Peyer's patch (tissue), 4 donors: ENCODE measurements around the gene TMEM43. TPM values are rescaled to one million over a fixed set of nuclear protein-coding genes. Genes with fewer than 3 reads are reported as not detected.
A peak's percentile ranks its signal among the peaks of the same experiment; 100 is the strongest.

Experiments
- DNase-seq, 3 donors: peaks; one replicate each; pipeline ENCODE4 v3.0.0-alpha.2; 2017 to 2019
- H3K27ac ChIP-seq, 4 donors: fragments of 200-600 bp; sonication (generic); one replicate each; pipeline ENCODE4 v1.5.1; 2016 to 2019
- H3K27me3 ChIP-seq, 2 donors: fragments of 200-600 bp; sonication (generic); one replicate each; pipeline ENCODE4 v1.5.1; 2019
- H3K36me3 ChIP-seq, 3 donors: fragments of 200-600 bp; sonication (generic); one replicate each; pipeline ENCODE4 v1.5.1; 2016 to 2019
- H3K4me1 ChIP-seq, 4 donors: fragments of 200-600 bp; sonication (generic); one replicate each; pipeline ENCODE4 v1.5.1; 2016 to 2019
- H3K4me3 ChIP-seq, 4 donors: fragments of 200-600 bp; sonication (generic); 1 replicate in 3 of 4; 2 replicates in 1 of 4; pipeline ENCODE4 v1.5.1; 2016 to 2019; ENCODE audit warnings: mild to moderate bottlenecking in 1 of 4
- H3K9me3 ChIP-seq, 4 donors: fragments of 200-600 bp; sonication (generic); one replicate each; pipeline ENCODE4 v1.5.1; 2016 to 2019; ENCODE audit warnings: mild to moderate bottlenecking in 1 of 4
- CTCF ChIP-seq, 6 experiments: fragments of 450-650 bp in 4 of 6; fragments of 200-600 bp in 2 of 6; sonication (generic) in 1 of 6; IDR thresholded peaks; one replicate each; pipeline ENCODE4 v1.5.1; 2017 to 2019; ENCODE audit warnings: antibody characterized with exemption in 6 of 6, mild to moderate bottlenecking in 3 of 6, moderate library complexity in 1 of 6
- POLR2A ChIP-seq, 2 donors: fragments of 450-650 bp; IDR thresholded peaks; one replicate each; pipeline ENCODE4 v1.5.1; 2017; ENCODE audit warnings: antibody characterized with exemption in 2 of 2, mild to moderate bottlenecking in 2 of 2, moderate library complexity in 2 of 2
- total RNA-seq, 4 donors: library from RNA; depleted of rRNA; stranded (reverse); fragments of >200 nt; gene quantifications; one replicate each; pipeline ENCODE4 v1.1.0, GENCODE V29; 2016

Gene TMEM43
- total RNA-seq, 4 donors from 2014 or later, result 26.6 to 56.5 (median 40.3) TPM

GRCh38 chr3:14179114-14179465, 54.2 kb downstream of the TMEM43 start:
- H3K36me3 ChIP-seq, result peaks cover 0 to 24% (median 0%) of the 10 kb centered on the region in 3 donors
- DNase-seq, result no peak
- no peaks in the 10 kb centered on the region for H3K9me3 ChIP-seq
- no peak for TF ChIP-seq POLR2A (IDR thresholded peaks at IDR 0.05)
- no peak for TF ChIP-seq CTCF (IDR thresholded peaks at IDR 0.05)
- peak overlapping the region; percentile 74 to 92 (median 84) for H3K4me3 ChIP-seq
- H3K4me1 ChIP-seq, result peaks cover 0 to 39% (median 4%) of the 10 kb centered on the region in 4 donors
- H3K27me3 ChIP-seq, result no peaks in the 10 kb centered on the region
- H3K27ac ChIP-seq, result peak overlapping the region; percentile 76 to 97 (median 96)

GRCh38 chr3:14179795-14180194, 54.9 kb downstream of the TMEM43 start:
- DNase-seq, result no peak
- no peaks in the 10 kb centered on the region for H3K9me3 ChIP-seq
- no peaks in the 10 kb centered on the region for H3K27me3 ChIP-seq
- H3K4me1 ChIP-seq, result peaks cover 0 to 39% (median 4%) of the 10 kb centered on the region in 4 donors
- TF ChIP-seq POLR2A (IDR thresholded peaks at IDR 0.05) (no peak), CTCF (IDR thresholded peaks at IDR 0.05) (no peak)
- peaks cover 0 to 29% (median 0%) of the 10 kb centered on the region in 3 donors for H3K36me3 ChIP-seq
- H3K4me3 ChIP-seq, result no peak overlapping the region
- H3K27ac ChIP-seq, result no peak overlapping the region

DNA sequence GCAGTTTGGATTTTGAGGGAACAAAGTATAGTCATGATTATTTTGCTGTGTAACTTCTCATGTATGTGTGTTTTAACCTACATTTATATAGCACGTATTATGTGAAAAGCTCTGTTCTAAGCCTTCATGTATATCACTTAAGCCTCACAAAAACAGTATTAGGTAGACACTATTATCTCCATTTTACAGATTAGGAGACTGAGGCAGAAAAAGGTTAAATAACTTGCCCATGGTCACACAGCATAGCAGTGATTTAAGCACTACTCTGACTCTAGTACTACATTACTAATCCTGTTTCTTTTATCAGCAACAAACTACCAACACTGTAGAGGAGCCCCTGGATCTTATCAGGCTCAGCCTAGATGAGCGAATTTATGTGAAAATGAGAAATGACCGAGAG, 56.4 kb downstream of the TMEM43 start:
- TF ChIP-seq CTCF (IDR thresholded peaks at IDR 0.05), result no peak
- TF ChIP-seq POLR2A (IDR thresholded peaks at IDR 0.05), result no peak
- Histone ChIP-seq H3K9me3 (no peaks in the 10 kb centered on the region), H3K36me3 (peaks cover 0 to 43% (median 0%) of the 10 kb centered on the region in 3 donors), H3K27me3 (no peaks in the 10 kb centered on the region), H3K4me3 (no peak overlapping the region), H3K27ac (no peak overlapping the region), H3K4me1 (peaks cover 0 to 24% (median 0%) of the 10 kb centered on the region in 4 donors)
- no peak for DNase-seq

DNA sequence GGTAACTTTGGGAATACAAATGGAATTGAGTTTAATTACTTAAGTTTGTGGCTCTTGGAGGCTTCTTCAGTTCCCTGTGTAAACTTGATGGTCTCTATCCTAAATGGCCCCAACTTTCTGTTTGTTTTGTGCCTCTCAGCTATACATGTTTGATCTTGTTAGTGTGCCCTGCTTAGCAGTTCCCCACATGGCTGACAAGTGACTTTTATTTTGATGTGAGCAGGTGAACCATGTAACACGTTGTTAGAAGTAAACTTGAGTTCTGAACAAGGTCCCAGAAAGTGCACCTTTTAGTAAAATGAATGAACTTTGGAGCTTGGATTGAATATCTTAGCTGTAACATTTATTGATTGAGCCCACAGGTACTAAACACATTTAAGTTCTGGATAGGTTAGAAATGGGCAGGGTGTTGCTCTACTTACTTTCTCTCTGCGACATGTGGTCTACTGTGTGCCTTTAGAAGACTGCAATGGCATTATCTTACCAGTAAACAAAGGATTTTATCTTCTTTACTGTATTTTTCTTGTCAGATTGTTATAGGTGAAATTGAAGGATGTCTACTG, 58.2 kb downstream of the TMEM43 start:
- TF ChIP-seq POLR2A (IDR thresholded peaks at IDR 0.05) (no peak), CTCF (IDR thresholded peaks at IDR 0.05) (no peak)
- Histone ChIP-seq H3K27me3 (no peaks in the 10 kb centered on the region), H3K9me3 (no peaks in the 10 kb centered on the region), H3K36me3 (peaks cover 0 to 59% (median 0%) of the 10 kb centered on the region in 3 donors), H3K4me1 (peaks cover 0 to 9% (median 0%) of the 10 kb centered on the region in 4 donors), H3K27ac (no peak overlapping the region), H3K4me3 (no peak overlapping the region)
- no peak for DNase-seq

DNA sequence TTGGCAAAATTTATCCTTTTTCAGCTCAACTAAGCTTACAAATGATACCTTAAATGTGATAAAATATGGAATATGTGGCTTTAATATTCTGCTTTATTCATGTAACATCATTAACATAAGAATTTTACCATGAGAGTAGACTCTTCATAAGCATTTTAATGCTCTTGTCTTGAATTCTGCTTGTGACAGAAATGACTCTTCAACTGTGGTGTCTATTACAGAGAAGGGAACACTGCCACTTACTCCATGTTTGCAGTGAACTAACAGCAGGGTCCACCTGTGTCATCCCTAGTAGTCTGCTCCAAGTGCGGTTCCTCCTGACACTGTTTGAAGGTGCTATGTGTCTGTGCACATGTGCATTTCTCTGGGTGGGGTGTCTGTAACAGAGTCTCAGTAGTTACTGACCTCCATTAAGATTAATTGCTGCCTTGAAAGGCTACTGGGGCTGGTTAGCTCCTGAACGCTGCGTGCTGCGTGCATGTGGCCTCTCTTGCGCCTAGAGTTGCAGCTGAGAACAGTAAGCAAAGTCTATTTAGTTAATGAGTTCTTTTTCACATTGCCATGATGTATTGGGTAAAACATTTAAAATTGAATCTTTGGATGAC, 62.1 kb downstream of the TMEM43 start:
- TF ChIP-seq CTCF (IDR thresholded peaks at IDR 0.05) (no peak), POLR2A (IDR thresholded peaks at IDR 0.05) (no peak)
- Histone ChIP-seq H3K27me3 (no peaks in the 10 kb centered on the region), H3K36me3 (peaks cover 0 to 59% (median 0%) of the 10 kb centered on the region in 3 donors), H3K9me3 (no peaks in the 10 kb centered on the region), H3K4me3 (no peak overlapping the region), H3K4me1 (no peaks in the 10 kb centered on the region), H3K27ac (no peak overlapping the region)
- DNase-seq, result no peak
